Measurements from ENCODE around the gene TRPV4.

Gene TRPV4

DNA sequence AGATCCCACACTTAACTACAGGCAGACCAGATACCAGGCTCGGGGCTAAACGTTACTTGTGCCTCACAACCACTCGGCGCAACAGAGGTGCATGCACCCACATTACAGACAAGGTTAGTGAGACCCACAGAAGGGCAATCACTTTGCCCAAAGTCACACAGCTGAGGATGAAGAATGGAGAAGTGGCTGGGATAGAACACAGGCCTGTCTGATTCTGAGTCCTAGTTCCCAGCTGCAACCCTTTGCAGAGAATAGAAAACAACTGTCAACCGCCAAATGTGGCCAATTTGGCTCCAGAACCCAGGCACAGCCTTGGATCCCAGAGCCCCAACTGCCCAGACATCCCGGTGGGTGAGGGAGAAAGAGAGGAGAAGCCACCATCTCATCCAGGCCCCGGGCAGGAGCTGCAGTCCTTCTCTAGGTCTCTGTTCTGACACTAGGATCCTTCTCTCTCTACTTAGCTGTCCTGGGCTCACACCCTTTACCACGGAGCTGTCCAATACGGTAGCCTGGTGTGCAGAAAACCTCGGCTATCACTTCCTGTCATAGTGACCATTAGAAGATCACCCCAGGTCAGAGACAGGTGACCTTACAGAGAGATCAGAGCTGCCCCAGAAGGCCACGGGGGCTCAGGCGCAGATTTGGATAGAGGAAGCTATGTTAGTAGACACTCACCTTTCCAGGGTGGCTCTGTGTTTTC, 60.4 kb downstream of the TRPV4 start:
- TF ChIP-seq, protein P1, sequence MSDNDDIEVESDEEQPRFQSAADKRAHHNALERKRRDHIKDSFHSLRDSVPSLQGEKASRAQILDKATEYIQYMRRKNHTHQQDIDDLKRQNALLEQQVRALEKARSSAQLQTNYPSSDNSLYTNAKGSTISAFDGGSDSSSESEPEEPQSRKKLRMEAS (IDR thresholded peaks at IDR 0.05; ENCODE audit: low read depth, low read length), result no peak
- TF ChIP-seq, protein P2, sequence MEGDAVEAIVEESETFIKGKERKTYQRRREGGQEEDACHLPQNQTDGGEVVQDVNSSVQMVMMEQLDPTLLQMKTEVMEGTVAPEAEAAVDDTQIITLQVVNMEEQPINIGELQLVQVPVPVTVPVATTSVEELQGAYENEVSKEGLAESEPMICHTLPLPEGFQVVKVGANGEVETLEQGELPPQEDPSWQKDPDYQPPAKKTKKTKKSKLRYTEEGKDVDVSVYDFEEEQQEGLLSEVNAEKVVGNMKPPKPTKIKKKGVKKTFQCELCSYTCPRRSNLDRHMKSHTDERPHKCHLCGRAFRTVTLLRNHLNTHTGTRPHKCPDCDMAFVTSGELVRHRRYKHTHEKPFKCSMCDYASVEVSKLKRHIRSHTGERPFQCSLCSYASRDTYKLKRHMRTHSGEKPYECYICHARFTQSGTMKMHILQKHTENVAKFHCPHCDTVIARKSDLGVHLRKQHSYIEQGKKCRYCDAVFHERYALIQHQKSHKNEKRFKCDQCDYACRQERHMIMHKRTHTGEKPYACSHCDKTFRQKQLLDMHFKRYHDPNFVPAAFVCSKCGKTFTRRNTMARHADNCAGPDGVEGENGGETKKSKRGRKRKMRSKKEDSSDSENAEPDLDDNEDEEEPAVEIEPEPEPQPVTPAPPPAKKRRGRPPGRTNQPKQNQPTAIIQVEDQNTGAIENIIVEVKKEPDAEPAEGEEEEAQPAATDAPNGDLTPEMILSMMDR (IDR thresholded peaks at IDR 0.05; ENCODE audit: low read depth, low read length), result no peak
- no peak for TF ChIP-seq POLR2A (IDR thresholded peaks at IDR 0.05; ENCODE audit: extremely low read depth, insufficient read length)
- no peak for TF ChIP-seq MYC (IDR thresholded peaks at IDR 0.05; ENCODE audit: low read depth, low read length)
- H3K4me3 ChIP-seq (ENCODE audit: low read depth, low read length), result no peak overlapping the region
- DNase-seq (ENCODE audit: low read depth), result no peak

DNA sequence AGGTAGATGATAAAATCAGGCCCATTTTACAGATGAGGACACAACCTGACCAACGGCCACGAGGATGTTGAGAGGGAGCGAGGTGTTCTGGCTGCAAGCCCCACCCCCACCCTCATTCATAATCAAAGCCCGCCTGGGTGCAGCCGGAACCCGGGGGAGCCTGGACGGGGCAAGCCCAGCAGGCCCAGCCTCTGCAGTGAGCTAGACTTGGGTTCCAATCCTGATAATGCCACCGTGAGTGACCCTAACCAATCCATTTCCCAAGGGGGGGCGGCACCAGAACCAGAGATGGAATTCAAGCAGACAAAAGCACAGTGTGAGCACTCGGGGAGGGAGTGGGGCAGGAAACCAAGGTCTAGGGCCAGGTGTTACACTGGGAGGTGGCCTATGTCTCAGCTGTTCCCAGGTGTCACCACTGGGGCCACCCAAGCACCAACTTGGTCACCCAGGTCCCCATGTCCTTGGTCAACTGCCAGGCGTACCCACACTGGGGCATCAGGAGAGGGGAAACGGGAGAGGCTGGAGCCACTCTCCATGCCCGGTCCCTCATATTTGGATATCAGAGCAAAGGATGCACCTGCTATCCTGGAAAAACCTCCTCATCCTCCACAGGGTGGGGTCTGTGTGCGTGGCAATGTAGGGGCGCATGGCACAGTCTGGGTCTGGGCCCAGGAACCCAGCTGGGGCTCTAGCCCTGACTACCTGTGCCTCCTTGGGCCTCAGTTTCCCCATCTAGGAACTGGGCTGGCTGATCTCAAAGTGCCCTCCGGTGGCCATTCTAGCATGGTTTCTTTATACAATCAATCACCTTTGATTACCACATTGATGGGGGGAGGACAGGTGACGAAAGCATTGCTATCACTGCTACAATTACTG, 61.2 kb downstream of the TRPV4 start:
- no peak for DNase-seq (ENCODE audit: low read depth)
- TF ChIP-seq, protein P2 (IDR thresholded peaks at IDR 0.05; ENCODE audit: low read depth, low read length), result no peak
- TF ChIP-seq POLR2A (IDR thresholded peaks at IDR 0.05; ENCODE audit: extremely low read depth, insufficient read length) (no peak), MYC (IDR thresholded peaks at IDR 0.05; ENCODE audit: low read depth, low read length) (no peak)
- TF ChIP-seq, protein P1 (IDR thresholded peaks at IDR 0.05; ENCODE audit: low read depth, low read length), result no peak
- no peak overlapping the region for H3K4me3 ChIP-seq (ENCODE audit: low read depth, low read length)

DNA sequence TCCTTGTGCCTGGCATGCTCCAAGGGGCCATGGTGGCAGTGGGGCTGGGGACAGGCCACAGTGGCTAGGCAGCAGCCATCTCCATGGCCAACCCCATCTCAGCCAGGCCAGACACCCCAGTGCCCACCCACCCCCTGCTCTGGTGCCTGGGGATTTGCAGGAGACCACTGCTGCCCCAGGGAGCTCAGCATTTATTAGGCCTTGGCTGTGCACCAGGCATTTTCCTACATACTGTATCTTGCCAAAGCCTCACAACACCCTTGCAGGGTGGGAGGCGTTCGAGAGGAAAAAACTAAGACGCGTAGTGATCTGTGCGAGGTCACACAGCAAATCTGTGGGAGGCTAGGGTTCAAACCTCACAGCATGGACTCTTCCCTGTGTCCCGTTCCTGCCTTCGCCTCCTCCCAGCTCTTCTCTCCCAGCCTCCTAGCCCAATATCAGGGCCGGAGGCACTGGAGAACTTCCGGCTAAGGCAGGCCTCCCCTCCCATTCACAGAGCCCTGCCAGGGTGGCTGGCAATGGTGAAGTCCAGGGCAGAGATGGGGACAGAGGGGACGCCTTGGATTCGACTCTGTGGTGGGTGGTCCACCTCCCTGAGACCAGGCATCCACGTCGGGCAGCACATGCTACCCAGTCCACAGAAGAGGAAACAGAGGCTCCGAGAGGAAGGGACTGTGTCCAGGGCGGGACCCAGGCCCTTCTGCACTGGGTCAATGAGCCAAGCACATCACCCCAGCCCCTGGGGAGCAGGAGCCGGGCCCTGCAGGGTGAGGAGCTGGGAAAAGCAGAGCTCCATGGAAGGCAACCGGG, 62.1 kb downstream of the TRPV4 start:
- no peak for DNase-seq (ENCODE audit: low read depth)
- no peak overlapping the region for H3K4me3 ChIP-seq (ENCODE audit: low read depth, low read length)
- TF ChIP-seq, protein P2 (IDR thresholded peaks at IDR 0.05; ENCODE audit: low read depth, low read length), result no peak
- no peak for TF ChIP-seq POLR2A (IDR thresholded peaks at IDR 0.05; ENCODE audit: extremely low read depth, insufficient read length)
- TF ChIP-seq MYC (IDR thresholded peaks at IDR 0.05; ENCODE audit: low read depth, low read length), result no peak
- TF ChIP-seq, protein P1 (IDR thresholded peaks at IDR 0.05; ENCODE audit: low read depth, low read length), result no peak

DNA sequence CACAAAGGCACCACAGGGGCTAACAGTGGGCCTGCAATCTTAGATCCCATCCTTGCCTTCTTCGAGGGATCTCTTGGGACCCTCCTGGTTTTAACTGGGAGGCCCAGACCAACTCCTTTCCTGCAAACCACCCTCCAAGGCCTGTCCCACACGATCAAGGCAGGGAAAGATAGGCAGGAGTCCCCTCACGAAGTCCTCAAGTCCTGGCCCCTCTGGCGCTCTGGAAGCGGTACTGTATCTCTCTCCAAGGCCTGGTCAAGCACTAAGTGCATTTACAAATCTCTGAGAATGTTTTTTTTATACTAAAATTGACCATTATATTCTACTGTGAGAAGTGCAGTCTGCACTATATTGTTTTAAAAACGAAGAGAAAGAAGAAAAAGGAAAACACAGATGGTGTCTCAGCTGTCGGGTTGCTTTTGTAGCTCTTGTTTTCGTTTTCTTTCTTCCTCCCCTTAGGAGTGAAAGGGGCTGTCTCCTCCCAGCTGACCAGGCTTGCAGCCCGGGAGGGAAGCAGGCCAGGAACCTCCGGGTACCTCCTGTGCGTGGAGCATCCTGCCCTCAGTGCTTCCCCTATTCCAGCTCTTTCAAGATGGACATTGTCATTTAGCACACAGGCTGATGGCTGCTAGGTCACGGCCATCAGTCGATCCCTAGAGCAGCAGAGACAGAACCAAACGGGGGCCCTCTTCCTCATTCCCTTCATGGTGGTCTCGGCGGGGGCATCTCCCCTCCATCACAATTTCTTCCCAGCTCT, 62.9 kb downstream of the TRPV4 start:
- TF ChIP-seq MYC (IDR thresholded peaks at IDR 0.05; ENCODE audit: low read depth, low read length) (no peak), POLR2A (IDR thresholded peaks at IDR 0.05; ENCODE audit: extremely low read depth, insufficient read length) (no peak)
- TF ChIP-seq, protein P1 (IDR thresholded peaks at IDR 0.05; ENCODE audit: low read depth, low read length), result no peak
- TF ChIP-seq, protein P2 (IDR thresholded peaks at IDR 0.05; ENCODE audit: low read depth, low read length), result no peak
- no peak for DNase-seq (ENCODE audit: low read depth)
- H3K4me3 ChIP-seq (ENCODE audit: low read depth, low read length), result no peak overlapping the region

Data from NB4 (cell line).